HG03175 (cell line): Measurements from ENCODE around the gene SLC16A12.
A peak's percentile ranks its signal among the peaks of the same experiment; 100 is the strongest.
"Not testable (repeated sequence)": the region's sequence is repeated elsewhere in the genome, so short reads cannot be mapped to it uniquely, and the experiment has no call there.

Experiments
- ATAC-seq: cut with Tn5 transposase; IDR thresholded peaks from one replicate; pipeline ENCODE4 v1.9.1; 2021; ENCODE audit warnings: mild to moderate bottlenecking, moderate library complexity; ENCODE audit not compliant: unreplicated experiment

The SLC16A12 gene

DNA sequence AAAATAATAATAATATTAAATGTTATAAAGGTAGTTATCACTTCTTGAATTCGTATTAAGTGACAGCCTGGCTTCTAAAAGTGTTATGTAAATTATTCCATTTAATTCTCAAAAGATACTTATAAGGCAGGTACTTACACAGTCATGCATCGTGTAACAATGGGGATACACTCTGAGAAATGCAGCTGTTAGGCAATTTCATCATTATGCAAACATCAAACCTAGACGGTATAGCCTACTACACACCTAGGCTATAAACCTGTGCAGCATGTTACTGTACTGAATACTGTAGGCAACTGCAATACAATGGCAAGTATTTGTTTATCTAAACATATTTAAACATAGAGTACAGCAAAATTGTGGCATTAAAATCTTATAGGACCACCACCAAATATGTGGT, 141.5 kb downstream of the SLC16A12 start:
- ATAC-seq = no peak

DNA sequence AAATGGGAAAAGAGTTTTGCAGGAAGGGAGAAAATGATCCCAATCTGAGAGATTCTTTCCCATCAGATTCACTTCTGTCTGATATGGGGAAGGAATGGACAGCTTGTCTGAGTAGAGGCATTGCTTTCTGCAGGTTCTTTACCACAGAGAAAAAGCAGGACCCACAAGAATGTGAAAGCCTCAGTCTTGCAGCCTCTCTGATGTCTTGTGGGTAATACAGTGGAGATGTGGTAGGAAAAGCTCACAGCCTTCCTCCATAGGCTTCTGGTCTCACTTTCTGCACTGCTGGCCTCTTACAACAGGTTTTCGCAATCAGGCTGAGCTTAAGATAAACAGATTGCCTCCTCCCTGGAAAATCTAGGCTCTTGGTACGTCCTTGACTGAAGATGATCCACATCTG, 142.4 kb downstream of the SLC16A12 start:
- ATAC-seq = no peak

DNA sequence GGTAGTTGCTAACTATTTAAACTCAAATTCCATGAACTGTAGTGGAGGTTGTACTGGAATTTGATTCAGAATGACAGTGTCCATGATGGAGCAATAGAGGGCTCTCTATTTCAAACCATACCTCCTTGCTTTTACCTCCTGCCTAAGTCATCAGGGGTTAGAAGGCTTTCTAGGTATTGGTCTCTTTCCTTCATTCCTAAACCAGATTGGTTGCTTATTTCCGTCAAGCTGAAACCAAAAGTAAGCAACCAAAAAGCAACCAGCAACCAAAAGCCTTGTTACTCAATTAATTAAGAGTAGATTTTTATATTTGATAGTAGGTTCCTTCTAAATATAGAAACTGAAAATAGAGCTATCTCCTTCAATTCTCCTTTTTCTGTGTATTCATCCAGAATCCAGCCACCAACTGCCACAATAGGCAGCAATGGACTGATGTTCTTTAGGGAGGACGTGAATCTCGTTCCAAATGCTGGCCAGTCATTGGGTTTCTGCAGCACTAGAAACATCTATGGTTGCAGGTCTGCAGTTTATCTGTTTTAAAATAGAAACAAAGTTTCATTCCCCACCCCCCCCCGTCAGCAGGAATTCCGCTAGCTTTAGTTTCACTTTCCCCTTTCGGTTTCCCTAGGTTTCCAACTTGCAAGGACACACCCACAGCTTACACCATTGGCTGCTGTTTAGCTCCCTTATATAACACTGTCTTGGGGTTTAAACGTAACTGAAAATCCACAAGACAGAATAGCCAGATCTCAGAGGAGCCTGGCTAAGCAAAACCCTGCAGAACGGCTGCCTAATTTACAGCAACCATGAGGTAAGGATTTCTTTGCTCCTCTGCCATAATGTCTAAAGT, 143.3 kb downstream of the SLC16A12 start, which contains the start of gene IFIT1:
Gene IFIT1 (plus strand): TSS at position 717 of the 850 bp plus-strand sequence. CDS start 90 bp downstream, at position 807.
- peak; percentile 88 for ATAC-seq

DNA sequence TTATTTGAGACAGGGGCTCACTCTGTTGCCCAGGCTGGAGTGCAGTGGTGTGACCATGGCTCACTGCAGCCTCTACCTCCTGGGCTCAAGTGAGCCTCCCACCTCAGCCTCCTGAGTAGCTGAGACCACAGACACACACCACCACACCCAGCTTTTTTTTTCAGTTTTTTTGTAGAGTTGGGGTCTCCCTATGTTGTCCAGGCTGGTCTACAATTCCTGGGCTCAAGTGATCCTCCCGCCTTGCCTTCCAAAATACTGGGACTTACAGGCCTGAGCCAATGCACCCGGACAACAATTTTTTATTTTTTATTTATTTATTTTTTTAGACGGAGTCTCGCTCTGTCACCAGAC, 144.2 kb downstream of the SLC16A12 start:
- not testable (repeated sequence) for ATAC-seq

DNA sequence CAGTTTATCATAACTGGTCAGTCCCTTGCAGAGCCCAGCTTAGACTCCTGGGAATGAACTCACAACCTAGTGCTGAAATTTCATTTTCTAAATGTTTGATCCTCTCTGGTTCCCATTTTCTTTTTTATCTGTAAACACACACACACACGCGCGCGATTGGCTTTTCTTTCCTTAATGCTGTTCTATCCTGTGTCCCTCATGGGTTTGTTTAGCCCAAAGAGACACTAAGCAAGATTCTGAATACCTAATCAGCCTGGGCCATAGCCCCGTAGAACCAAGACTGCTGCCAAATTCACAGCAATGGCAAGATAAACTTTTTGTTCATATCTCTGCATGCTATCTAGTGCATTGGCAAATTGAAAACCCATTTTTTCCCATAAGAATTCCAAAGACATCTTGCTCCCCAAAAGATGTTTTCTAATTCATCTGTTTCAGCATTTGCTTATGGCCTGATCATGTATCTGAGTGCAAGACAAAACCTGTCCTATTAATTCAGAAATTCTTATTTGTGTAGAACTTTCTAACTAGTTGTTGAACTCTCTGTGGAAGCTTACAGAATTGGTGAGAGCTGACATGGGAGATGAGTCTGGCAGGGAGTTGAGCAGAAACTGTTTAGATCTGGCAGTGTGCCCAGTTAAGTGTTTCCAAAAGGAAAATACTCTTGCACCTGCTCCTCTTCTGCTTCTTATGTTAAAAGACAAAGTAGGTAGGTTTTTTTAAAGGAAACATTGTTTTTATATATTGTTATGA, 144.7 kb downstream of the SLC16A12 start:
- no peak for ATAC-seq

DNA sequence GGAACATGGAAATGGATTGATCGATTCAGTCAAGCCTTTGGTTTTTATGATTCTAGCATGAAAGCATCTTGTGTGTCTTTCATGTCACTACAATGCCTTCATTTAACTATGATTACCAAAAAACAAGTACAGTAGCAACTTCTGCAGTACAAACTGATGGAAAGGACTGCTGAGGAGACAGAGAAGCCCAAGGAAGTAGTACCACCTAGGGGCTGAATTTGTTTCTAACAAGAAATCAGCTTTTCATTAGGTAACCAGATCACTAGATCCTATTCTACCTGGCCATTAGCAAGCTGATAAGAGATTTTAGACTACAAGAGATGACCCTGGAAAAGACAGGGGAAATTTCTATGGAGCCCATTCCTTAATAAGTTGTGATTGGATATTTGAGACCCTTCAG, 146.1 kb downstream of the SLC16A12 start:
- no peak for ATAC-seq

DNA sequence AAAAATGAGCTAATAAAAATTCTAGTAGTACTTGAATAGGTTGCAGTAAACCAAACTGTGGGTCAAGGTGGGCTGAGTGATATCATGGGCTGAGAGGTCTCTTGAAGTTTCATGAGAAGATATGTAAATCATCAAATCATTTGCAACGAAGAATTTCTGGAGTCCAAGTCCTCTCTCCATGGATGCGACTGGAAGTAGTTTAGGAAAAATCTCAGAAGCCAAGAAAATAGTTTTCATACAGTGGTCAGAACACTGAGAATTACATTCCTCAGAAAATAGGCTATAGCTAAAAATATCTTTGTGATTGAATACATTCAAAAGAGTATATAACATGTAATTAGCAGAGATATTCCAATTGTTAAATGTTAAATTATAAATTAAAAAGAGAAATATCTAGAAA, 146.6 kb downstream of the SLC16A12 start:
- ATAC-seq = no peak

DNA sequence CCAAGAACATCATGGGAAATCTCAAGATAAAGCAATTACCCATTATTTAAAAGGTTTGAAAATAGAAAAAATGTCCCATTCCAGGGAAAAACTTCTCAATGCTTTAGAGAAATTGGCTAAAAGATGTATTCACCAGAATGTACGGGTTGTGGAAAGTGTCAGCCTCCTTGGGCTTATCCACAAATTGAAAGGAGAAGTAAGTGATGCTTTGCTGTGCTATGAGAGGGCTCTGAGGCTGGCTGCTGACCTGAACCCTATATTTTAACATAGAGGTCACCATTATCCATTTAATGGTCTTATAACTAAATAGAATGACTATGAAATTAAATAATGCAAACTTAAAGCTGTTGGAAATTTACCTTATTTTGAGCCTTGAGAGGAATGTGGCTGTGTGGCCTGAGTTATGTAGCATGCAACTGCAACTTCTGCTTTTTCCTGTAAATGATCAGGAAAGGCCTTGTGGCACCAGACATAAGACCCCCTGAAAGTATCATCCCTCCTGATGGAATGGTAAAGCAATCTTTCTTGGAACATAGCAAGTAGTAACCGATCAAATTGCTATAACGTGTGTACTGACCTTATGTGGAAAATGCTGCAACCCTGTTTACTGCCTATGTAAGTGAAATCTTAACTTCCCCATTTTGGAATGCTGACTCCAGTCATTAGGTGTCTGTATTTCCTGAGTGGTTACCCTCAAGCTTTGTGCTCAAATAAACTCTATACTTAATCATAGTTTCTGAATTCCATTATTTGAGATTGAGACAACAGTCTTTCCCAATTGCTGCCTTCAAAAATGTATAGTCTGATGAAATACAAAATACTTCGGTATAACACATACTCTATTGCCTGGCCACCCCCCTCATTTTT, 150.7 kb downstream of the SLC16A12 start:
- ATAC-seq = no peak

DNA sequence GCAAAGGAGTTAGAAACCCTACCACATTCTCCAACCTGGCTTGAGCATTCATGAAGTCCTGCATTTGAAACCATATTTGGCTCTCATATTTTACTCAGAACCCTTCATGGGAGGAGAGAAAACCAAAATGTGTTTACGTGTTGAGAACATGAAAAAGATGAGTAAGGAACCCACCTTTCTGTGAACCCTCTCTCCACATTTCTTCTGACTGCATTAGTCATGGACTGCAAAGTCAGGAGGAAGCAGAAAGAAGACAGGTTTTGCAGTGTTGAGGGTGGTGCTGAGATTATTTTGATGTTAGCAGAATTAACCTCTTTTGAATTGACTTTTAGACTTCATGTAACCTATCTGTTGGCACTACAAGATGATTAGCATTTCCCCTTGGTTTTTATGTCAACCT, 152.6 kb downstream of the SLC16A12 start:
- no peak for ATAC-seq
